GM08714 (cell line): ENCODE results near the gene RAPGEF2.

ENCODE experiments used
- H3K4me3 ChIP-seq: fragments of 200-500 bp; sonication (Bioruptor generic); 2 replicates; pipeline ENCODE4 v1.5.1; 2014; ENCODE audit warnings: mild to moderate bottlenecking, low read length, inconsistent platforms
- ZNF274 ChIP-seq: IDR thresholded peaks from 2 replicates; pipeline ENCODE4 v1.6.1; 2012; ENCODE audit warnings: mild to moderate bottlenecking, low read depth, low read length

Gene RAPGEF2

DNA sequence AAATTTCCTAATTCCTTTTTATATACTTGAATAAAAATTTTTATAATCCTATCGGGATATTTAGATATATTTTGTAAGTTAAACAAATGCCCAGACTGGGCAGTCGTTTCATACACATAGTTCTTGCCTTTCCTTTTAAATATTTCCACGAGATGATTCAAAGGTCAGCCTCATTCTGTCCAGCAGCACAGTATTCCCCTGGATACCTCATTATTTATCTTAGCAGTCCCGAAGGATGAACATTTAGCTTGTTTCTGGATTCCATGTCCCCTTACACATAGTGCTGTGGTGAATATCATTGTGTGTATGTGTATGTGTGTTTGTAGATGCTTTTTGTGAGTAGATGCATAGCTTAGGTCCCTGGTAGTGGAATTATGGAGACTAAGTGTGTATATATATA is 38.3 kb downstream of the RAPGEF2 start:
- no peak for TF ChIP-seq ZNF274
- no peak overlapping the region for H3K4me3 ChIP-seq

DNA sequence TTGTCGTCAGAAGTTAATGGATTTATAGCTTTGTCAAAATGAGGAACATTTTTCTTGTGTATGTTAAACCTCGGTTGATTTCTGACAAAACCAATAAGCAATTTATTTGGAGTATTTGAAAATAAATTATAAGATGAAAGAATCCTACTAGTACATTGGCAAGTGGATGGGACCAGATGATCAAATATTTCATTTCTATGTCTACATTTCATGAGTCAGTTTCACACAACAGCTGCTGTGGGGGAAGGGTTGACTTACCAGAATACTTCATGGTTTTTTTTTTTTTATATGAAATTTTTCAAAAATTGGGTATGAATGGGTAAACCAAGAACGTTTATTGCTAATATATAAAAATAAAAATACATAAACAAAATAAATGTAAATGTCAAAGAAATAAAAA is 39.4 kb downstream of the RAPGEF2 start:
- no peak for TF ChIP-seq ZNF274
- H3K4me3 ChIP-seq, result no peak overlapping the region

GRCh38 chr4:159142681-159143384 is 40.0 kb downstream of the RAPGEF2 start:
- no peak overlapping the region for H3K4me3 ChIP-seq
- no peak for TF ChIP-seq ZNF274

GRCh38 chr4:159143687-159144086 is 40.8 kb downstream of the RAPGEF2 start:
- no peak overlapping the region for H3K4me3 ChIP-seq
- no peak for TF ChIP-seq ZNF274

DNA sequence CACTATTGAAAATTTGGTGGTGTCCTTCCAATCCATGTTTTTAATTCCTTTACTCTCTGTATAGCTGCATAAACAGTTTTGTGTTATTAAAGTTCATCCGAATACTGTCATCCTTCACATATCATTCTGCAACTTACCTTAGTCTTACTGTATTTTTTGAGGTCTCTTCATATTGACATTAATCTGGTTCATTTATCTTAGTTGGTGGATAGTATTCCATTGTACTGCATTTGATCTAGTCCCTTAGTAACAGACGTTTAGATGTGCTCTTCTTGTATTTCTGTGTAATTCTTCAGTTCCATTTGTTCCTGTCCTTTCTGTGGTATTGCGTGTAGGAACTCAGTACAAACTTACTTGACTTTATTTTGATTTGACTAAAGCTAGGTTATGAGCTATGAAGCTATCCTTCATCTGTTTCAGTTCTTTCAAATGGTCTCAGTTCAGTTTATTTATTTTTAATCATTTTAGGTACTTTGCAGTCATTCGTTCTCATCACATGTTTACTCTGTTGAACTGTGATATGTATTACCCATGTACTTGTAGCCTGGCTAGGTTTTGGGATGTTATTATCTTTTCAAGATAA is 41.3 kb downstream of the RAPGEF2 start:
- no peak overlapping the region for H3K4me3 ChIP-seq

DNA sequence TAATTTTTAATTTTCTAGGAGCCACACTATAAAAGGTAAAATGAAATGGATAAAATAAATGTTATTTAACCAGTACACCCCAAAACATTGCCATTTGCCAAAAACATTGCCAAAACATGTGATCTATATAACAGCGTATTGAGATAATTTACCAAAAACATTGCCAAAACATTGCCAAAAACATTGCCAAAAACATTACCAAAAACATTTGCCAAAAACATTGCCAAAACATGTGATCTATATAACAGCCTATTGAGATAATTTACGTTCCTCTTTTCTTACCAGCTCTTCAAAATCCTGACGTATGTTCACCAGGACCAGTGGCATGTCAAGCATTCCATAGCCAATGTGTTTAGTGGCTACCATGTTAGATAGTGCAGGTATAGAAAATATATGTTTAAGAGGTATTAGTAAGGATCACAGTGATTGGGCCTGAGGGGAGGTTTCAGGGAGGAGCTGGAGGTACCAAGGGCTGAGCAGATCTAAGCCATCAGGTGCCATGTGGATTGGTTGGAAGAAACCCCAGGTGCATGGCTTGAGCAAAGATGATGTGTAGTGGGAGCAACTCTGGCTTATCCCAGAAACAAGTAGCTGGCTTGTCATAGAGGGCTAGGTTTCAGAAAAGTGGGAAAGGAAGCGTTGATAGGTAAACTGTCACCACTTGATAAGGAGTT is 42.6 kb downstream of the RAPGEF2 start:
- no peak for TF ChIP-seq ZNF274
- H3K4me3 ChIP-seq, result no peak overlapping the region

More for the DNA sequence above, 41.3 kb downstream of the RAPGEF2 start:
- no peak for TF ChIP-seq ZNF274

DNA sequence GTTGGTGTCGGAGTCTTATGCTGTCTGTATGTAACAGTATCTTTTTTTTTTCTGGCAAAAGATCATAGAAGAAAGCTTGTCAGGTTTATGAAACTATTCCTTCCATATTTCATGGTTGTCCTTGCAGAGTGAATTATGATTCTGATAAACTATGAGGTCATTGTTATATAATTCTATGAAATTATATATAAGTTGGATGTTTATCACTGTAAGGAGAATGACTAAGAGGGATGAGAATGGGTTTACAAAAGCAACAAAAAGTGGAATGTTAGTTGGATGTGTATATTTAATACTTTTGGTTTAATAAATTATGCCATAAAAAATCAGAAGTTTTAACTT is 43.1 kb downstream of the RAPGEF2 start:
- TF ChIP-seq ZNF274, result no peak

GRCh38 chr4:159146488-159146887 is 43.6 kb downstream of the RAPGEF2 start:
- TF ChIP-seq ZNF274, result no peak
- no peak overlapping the region for H3K4me3 ChIP-seq

More for the DNA sequence above, 43.1 kb downstream of the RAPGEF2 start:
- H3K4me3 ChIP-seq, result no peak overlapping the region

- no peak for TF ChIP-seq ZNF274
- no peak overlapping the region for H3K4me3 ChIP-seq
Measured at GRCh38 chr4:159148441-159148840, 45.6 kb downstream of the RAPGEF2 start.

GRCh38 chr4:159149666-159150065 is 46.8 kb downstream of the RAPGEF2 start:
- no peak for TF ChIP-seq ZNF274
- no peak overlapping the region for H3K4me3 ChIP-seq

DNA sequence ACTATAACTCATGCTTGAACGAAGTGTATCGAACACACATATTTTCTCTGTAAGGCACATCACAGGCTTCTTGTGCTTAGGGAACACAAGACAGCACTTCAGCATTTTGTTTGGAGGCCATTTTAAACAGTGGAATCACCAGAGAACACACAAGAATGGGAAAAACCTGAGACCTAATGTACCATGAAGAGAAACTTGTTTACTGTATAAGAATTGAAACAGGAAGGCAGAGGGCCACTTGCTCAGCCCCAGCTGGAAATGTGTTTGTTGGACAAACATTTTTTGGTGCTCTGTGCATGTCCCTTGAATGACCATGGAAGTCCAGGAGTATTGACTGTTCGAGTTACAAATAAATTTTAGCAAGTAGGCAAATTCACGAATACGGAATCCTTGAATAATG is 47.5 kb downstream of the RAPGEF2 start:
- H3K4me3 ChIP-seq, result peak overlapping the region; percentile 53; the same call in 1 of the 2 replicates
- TF ChIP-seq ZNF274, result no peak

DNA sequence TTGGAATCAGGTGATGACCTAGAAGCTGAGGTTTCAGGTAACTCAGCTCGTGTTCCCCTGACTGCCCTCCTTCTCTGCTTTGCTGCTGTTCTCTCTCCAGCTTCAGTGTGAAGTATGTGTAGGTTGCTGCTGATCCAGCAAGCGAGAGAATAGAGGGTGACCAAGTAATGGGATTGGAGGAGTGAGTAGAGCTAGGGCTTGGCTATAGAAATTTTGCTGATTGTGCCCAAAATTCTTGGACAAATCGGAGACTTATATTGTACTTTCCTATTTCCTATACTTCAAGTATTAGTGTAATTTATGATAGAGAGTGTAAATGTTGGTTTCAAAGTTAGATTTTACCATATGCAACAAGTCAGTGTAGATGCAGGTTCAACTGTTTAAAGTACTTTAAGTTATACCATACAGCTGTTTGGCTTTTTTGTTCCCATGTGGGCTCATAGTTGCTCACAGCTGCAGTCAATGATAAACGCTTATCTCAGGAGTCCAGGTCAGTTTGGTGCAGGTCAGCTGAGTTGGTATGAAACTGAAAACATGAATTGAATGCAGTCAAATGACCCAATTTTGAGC is 48.0 kb downstream of the RAPGEF2 start:
- H3K4me3 ChIP-seq, result peak overlapping the region; percentile 53; the same call in 1 of the 2 replicates
- no peak for TF ChIP-seq ZNF274

- no peak for TF ChIP-seq ZNF274
- no peak overlapping the region for H3K4me3 ChIP-seq
Measured at GRCh38 chr4:159151689-159152088, 48.8 kb downstream of the RAPGEF2 start.

- no peak overlapping the region for H3K4me3 ChIP-seq
- TF ChIP-seq ZNF274, result no peak
Measured at GRCh38 chr4:159152181-159152580, 49.3 kb downstream of the RAPGEF2 start.

- no peak for TF ChIP-seq ZNF274
- no peak overlapping the region for H3K4me3 ChIP-seq
Measured at GRCh38 chr4:159153669-159154068, 50.8 kb downstream of the RAPGEF2 start.
